ENCODE data around the gene MYLK. TPM values are rescaled to one million over a fixed set of nuclear protein-coding genes. Genes with fewer than 3 reads are reported as not detected.

MYLK gene
- polyA plus RNA-seq, 3 donors from 2014 or later = 0.36 to 3.7 (median 0.89) TPM

GRCh38 chr3:123686251-123686650 lies 197.9 kb downstream of the MYLK start:
- Mint-ChIP-seq H3K4me1 (no peaks in the 10 kb centered on the region), H3K9me3 (no peaks in the 10 kb centered on the region), H3K36me3 (no peaks in the 10 kb centered on the region), H3K27ac (no peak overlapping the region), H3K4me3 (no peak overlapping the region), H3K27me3 (ENCODE audit: low read depth in 3 of 3) (peaks cover 1 to 4% (median 2%) of the 10 kb centered on the region in 3 donors)
- no peak for DNase-seq

DNA sequence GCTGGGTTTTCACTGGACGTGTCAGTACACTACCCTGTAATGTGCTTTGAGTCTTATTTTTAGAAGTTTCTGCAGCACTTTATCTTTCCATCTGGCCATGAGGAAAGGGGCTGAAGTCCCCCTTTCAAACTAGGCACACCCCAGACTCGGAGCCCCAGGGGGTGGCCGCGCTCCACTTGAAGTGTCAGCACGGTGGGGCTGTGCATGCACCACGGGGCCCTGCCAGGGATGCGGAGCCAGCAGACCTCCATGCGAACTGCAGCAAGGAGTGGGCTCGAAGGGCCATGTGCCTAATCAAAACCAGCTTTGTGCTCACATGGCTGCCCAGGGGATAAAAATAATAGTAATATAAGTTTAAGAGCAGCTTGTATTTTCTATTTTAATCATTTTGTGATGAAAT lies 198.4 kb downstream of the MYLK start:
- Mint-ChIP-seq H3K9me3 (no peaks in the 10 kb centered on the region), H3K36me3 (no peaks in the 10 kb centered on the region), H3K4me1 (no peaks in the 10 kb centered on the region), H3K27me3 (ENCODE audit: low read depth in 3 of 3) (peaks cover 1 to 4% (median 2%) of the 10 kb centered on the region in 3 donors), H3K27ac (no peak overlapping the region), H3K4me3 (no peak overlapping the region)
- no peak for DNase-seq

DNA sequence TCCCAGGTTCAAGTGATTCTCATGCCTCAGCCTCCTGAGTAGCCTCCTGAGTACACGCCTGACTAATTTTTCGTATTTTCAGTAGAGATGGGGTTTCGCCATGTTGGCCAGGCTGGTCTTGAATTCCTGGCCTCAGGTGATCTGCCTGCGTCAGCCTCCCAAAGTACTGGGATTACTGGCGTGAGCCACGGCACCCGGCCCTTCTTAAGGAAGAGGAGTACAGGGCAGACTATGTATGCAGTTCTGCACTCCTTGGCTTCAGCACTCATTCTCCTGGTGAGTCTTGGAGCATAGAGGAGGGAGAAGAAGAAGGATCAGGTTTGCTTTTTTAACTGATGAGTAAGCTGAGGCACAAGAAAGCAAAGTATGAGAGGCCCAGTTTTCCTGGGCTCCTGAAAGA lies 199.5 kb downstream of the MYLK start:
- H3K27ac Mint-ChIP-seq = no peak overlapping the region
- no peaks in the 10 kb centered on the region for H3K36me3 Mint-ChIP-seq
- no peaks in the 10 kb centered on the region for H3K9me3 Mint-ChIP-seq
- no peak for DNase-seq
- no peaks in the 10 kb centered on the region for H3K4me1 Mint-ChIP-seq
- H3K4me3 Mint-ChIP-seq = no peak overlapping the region
- H3K27me3 Mint-ChIP-seq (ENCODE audit: low read depth in 3 of 3) = peaks cover 1 to 4% (median 2%) of the 10 kb centered on the region in 3 donors

- H3K27ac Mint-ChIP-seq = no peak overlapping the region
- no peak for DNase-seq
- no peaks in the 10 kb centered on the region for H3K9me3 Mint-ChIP-seq
- no peak overlapping the region for H3K4me3 Mint-ChIP-seq
- H3K4me1 Mint-ChIP-seq = no peaks in the 10 kb centered on the region
- no peaks in the 10 kb centered on the region for H3K36me3 Mint-ChIP-seq
- H3K27me3 Mint-ChIP-seq (ENCODE audit: low read depth in 3 of 3) = peaks cover 2 to 4% (median 3%) of the 10 kb centered on the region in 3 donors
Observed at GRCh38 chr3:123684209-123684608, 199.9 kb downstream of the MYLK start.

GRCh38 chr3:123683505-123684154 lies 200.5 kb downstream of the MYLK start:
- Mint-ChIP-seq H3K36me3 (no peaks in the 10 kb centered on the region), H3K4me1 (no peaks in the 10 kb centered on the region), H3K9me3 (no peaks in the 10 kb centered on the region), H3K4me3 (no peak overlapping the region), H3K27ac (no peak overlapping the region), H3K27me3 (ENCODE audit: low read depth in 3 of 3) (peaks cover 0 to 4% (median 3%) of the 10 kb centered on the region in 3 donors)
- DNase-seq = no peak

DNA sequence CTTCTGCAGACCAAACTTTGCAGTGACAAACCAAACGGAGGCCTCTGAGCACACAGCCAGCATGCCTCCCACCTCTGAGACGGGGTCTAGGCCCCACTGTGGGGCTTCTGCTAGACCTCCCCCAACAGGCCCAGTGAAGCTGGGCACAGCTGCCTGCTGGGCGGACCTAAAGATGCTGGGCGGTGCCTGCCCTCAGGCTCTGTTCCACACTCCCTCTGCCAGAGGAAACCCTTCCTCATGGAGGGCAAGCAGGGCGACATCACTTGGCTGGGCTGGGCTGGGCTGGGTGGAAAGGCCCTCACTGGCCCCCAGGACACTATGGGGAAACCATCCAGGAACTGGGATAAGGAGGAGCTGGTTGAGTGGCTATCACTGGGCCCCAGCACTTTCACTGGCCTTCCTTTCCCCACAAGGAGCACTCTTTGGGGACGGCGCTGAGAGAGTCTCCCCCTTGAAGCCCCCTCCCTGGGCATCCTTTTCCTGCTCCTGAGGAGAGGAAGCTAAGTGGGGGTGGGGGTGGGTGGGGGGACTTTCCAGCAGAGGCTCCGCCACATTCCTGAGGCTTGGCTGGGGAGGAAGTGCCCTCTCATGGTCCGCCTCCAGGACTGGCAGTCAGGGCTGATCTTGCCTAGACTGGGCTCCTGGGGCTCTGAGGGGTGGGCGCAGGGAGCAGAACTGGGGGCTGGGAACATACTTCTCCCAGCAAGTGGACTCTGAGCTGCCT lies 201.2 kb downstream of the MYLK start:
- no peak for DNase-seq
- Mint-ChIP-seq H3K27ac (no peak overlapping the region), H3K4me1 (no peaks in the 10 kb centered on the region), H3K9me3 (no peaks in the 10 kb centered on the region), H3K4me3 (no peak overlapping the region), H3K36me3 (no peaks in the 10 kb centered on the region), H3K27me3 (ENCODE audit: low read depth in 3 of 3) (peaks cover 0 to 3% (median 3%) of the 10 kb centered on the region in 3 donors)

- peaks cover 0 to 3% (median 1%) of the 10 kb centered on the region in 3 donors for H3K27me3 Mint-ChIP-seq (ENCODE audit: low read depth in 3 of 3)
- H3K4me1 Mint-ChIP-seq = no peaks in the 10 kb centered on the region
- H3K9me3 Mint-ChIP-seq = no peaks in the 10 kb centered on the region
- no peak overlapping the region for H3K4me3 Mint-ChIP-seq
- no peaks in the 10 kb centered on the region for H3K36me3 Mint-ChIP-seq
- no peak overlapping the region for H3K27ac Mint-ChIP-seq
- no peak for DNase-seq
Observed at GRCh38 chr3:123682302-123682701, 201.8 kb downstream of the MYLK start.

DNA sequence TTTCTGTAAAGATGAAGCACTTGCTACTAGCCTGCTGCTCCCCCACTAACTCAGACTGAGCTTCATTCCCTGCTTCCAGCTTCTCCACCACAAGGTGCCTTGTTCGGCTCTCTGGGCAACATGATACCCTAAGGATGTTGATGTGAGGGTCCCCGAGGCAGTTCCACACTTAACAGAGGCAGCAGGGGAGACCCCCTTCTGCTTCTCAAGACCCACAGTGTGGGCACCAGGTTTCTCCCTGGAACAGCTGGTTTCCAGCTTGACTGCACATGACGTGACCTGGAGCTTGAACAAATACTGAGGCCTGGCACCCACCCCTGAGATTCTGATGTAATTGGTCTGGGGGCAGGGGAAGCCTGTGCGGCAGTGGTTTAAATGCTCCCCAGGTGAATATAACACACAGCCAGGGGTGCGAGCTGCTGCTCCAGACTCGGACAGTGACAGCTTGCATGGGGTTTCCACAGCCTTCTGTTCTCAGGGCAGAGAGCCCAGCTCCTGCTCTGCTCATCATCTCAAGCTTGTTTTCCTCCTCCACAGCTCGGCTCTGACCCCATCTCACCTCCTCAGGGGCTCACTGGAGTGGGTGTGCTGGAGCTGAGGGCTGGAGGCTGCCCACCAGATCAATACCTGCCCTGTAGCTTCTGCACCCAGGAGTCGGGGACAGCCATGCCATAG lies 204.3 kb downstream of the MYLK start:
- DNase-seq = no peak
- Mint-ChIP-seq H3K9me3 (no peaks in the 10 kb centered on the region), H3K27me3 (ENCODE audit: low read depth in 3 of 3) (peaks cover 0 to 6% (median 1%) of the 10 kb centered on the region in 3 donors), H3K27ac (peak overlapping the region in 1 of 6 donors; percentile 18), H3K36me3 (no peaks in the 10 kb centered on the region), H3K4me3 (no peak overlapping the region), H3K4me1 (no peaks in the 10 kb centered on the region)

DNA sequence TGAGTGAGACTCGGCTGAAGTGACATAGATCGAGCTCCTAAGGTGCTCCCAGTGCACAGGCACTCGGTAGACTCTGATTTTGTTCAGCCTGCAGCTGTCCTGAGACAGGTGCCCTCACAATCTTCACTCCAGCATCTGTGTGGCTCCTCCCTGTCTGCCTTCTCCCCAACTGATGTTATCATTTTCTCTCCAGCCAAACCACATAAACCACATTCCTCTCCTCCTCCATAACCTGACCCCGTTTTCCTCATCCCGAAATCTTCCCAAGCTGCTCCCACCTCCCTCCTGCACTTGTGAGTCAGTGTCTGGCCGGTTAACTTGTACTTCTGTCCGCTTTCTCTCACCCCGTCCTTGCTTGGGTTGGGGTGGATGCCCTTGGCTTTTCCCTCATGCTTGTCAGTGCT lies 206.0 kb downstream of the MYLK start:
- Mint-ChIP-seq H3K4me1 (no peaks in the 10 kb centered on the region), H3K9me3 (no peaks in the 10 kb centered on the region), H3K4me3 (no peak overlapping the region), H3K36me3 (no peaks in the 10 kb centered on the region), H3K27ac (peak overlapping the region in 1 of 6 donors; percentile 37), H3K27me3 (ENCODE audit: low read depth in 3 of 3) (peaks cover 0 to 9% (median 1%) of the 10 kb centered on the region in 3 donors)
- DNase-seq = no peak

DNA sequence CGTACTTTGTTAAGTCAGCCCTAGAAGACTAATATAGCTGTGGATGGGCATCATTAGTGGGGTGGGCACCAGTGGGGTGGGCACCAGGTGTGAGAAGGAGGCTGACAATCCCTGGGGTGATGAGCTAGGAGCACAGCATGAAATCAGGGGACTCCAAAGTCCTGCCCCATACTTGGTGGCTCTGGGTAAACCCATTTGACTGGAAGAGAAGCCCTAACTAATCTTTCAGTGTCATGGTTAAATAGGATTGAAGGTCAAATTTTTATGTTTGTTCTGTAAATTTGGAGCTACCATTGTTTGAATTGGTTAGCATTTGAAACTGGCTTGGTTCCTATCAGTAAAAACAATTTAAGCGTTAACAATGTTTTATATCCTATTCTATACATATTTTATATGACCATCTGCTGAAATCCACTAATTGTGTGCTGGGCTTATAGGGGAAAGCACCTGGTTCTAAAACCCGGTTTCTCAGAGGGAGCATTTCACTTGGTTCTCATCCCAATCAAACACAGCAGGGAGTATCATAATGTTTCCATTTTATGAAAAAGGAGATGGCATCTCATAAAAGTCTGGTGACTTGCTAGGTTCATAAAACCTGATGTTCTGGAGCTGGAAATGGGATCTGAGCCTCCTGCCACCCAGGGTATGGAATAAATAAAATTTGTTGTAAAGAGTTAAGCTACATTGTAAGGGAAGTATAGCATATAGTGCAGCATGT lies 211.5 kb downstream of the MYLK start:
- no peak for DNase-seq
- H3K27ac Mint-ChIP-seq = no peak overlapping the region
- peaks cover 0 to 6% (median 1%) of the 10 kb centered on the region in 3 donors for H3K27me3 Mint-ChIP-seq (ENCODE audit: low read depth in 3 of 3)
- H3K4me1 Mint-ChIP-seq = peaks cover 0 to 6% of the 10 kb centered on the region in 2 donors
- H3K36me3 Mint-ChIP-seq = no peaks in the 10 kb centered on the region
- no peak overlapping the region for H3K4me3 Mint-ChIP-seq
- H3K9me3 Mint-ChIP-seq = peaks cover 0 to 2% (median 0%) of the 10 kb centered on the region in 6 donors

DNA sequence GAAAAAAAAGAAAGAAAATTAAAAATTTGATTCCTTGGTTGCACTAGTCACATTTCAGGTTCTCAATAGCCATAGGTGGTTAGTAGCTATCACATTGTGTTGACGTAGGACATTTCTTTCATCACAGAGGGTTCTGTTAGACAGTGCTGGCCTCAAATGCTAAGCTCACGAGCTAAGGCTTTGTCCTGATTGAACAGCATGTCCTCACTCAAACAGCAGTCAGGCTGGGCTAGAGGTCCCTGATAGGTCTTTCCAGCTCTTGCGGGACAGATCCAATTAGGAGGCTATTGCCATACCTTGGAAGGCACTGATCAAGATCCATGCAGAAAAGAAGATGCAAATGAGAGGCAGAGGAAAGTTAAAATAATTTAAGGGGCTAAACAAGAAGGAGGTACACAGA lies 213.4 kb downstream of the MYLK start:
- Mint-ChIP-seq H3K36me3 (no peaks in the 10 kb centered on the region), H3K9me3 (peaks cover 0 to 2% (median 0%) of the 10 kb centered on the region in 6 donors), H3K27me3 (ENCODE audit: low read depth in 3 of 3) (peaks cover 0 to 7% (median 3%) of the 10 kb centered on the region in 3 donors), H3K4me1 (peaks cover 2 to 8% of the 10 kb centered on the region in 2 donors), H3K27ac (no peak overlapping the region), H3K4me3 (no peak overlapping the region)
- DNase-seq = no peak

- H3K4me1 Mint-ChIP-seq = peaks cover 2 to 8% of the 10 kb centered on the region in 2 donors
- H3K9me3 Mint-ChIP-seq = peaks cover 0 to 2% (median 0%) of the 10 kb centered on the region in 6 donors
- no peak overlapping the region for H3K4me3 Mint-ChIP-seq
- H3K36me3 Mint-ChIP-seq = no peaks in the 10 kb centered on the region
- no peak overlapping the region for H3K27ac Mint-ChIP-seq
- no peak for DNase-seq
- H3K27me3 Mint-ChIP-seq (ENCODE audit: low read depth in 3 of 3) = peaks cover 0 to 3% (median 2%) of the 10 kb centered on the region in 3 donors
Observed at GRCh38 chr3:123668906-123669305, 215.2 kb downstream of the MYLK start.

- no peak overlapping the region for H3K27ac Mint-ChIP-seq
- peaks cover 2 to 10% (median 4%) of the 10 kb centered on the region in 3 donors for H3K27me3 Mint-ChIP-seq (ENCODE audit: low read depth in 3 of 3)
- DNase-seq = no peak
- H3K9me3 Mint-ChIP-seq = peaks cover 0 to 2% (median 0%) of the 10 kb centered on the region in 6 donors
- H3K4me1 Mint-ChIP-seq = peaks cover 2 to 8% of the 10 kb centered on the region in 2 donors
- H3K4me3 Mint-ChIP-seq = no peak overlapping the region
- no peaks in the 10 kb centered on the region for H3K36me3 Mint-ChIP-seq
Observed at GRCh38 chr3:123667784-123668183, 216.3 kb downstream of the MYLK start.

Data from immature natural killer cell (primary cell).